Natural killer cell (primary cell): Measurements from ENCODE around the gene PRIMA1. TPM values are rescaled to one million over a fixed set of nuclear protein-coding genes. Genes with fewer than 3 reads are reported as not detected.

ENCODE experiments used
- ATAC-seq, 3 donors: fragments of 150-1000 bp in 2 of 3; fragments of 200-7000 bp in 1 of 3; cut with Tn5 transposase; 1 replicate in 1 of 3; 2 replicates in 2 of 3; pipeline ENCODE4 v1.10.0; 2021; ENCODE audit warnings: mild to moderate bottlenecking in 2 of 3, moderate library complexity in 2 of 3
- DNase-seq, 2 donors: peaks; one replicate each; pipeline versions ENCODE4 v3.0.0 to v3.0.0-alpha.2; 2013 to 2021; ENCODE audit warnings: mixed read lengths in 1 of 2
- H3K27ac ChIP-seq: one replicate; pipeline ENCODE4 v1.5.1; 2013; ENCODE audit warnings: mild to moderate bottlenecking, low read length
- H3K27me3 ChIP-seq: one replicate; pipeline ENCODE4 v1.6.1; 2013; ENCODE audit warnings: low read length; ENCODE audit not compliant: control insufficient read depth, insufficient read depth
- H3K36me3 ChIP-seq: one replicate; pipeline ENCODE4 v1.6.1; 2013; ENCODE audit warnings: low read length; ENCODE audit not compliant: control insufficient read depth, insufficient read depth
- H3K4me1 ChIP-seq: one replicate; pipeline ENCODE4 v1.6.1; 2013; ENCODE audit warnings: low read length; ENCODE audit not compliant: control insufficient read depth, insufficient read depth
- H3K4me3 ChIP-seq: one replicate; pipeline ENCODE4 v1.5.1; 2013; ENCODE audit warnings: low read length
- H3K9me3 ChIP-seq: one replicate; pipeline ENCODE4 v1.6.1; 2013; ENCODE audit warnings: low read length; ENCODE audit not compliant: control insufficient read depth, insufficient read depth
- H3K27ac Mint-ChIP-seq, 2 donors: one replicate each; pipeline ENCODE4 v1.8.0; 2022; ENCODE audit warnings: mild to moderate bottlenecking in 2 of 2, mixed read lengths in 2 of 2, moderate library complexity in 1 of 2
- H3K27me3 Mint-ChIP-seq, 2 donors: one replicate each; pipeline ENCODE4 v1.8.0; 2022; ENCODE audit warnings: low read depth in 2 of 2, mixed read lengths in 2 of 2
- H3K36me3 Mint-ChIP-seq: one replicate; pipeline ENCODE4 v1.8.0; 2022; ENCODE audit warnings: mixed read lengths
- H3K4me1 Mint-ChIP-seq, 2 donors: one replicate each; pipeline ENCODE4 v1.8.0; 2022; ENCODE audit warnings: mixed read lengths in 2 of 2
- H3K4me3 Mint-ChIP-seq: one replicate; pipeline ENCODE4 v1.8.0; 2022; ENCODE audit warnings: mild to moderate bottlenecking, moderate library complexity, mixed read lengths
- H3K9me3 Mint-ChIP-seq, 2 donors: one replicate each; pipeline ENCODE4 v1.8.0; 2022; ENCODE audit warnings: mixed read lengths in 2 of 2
- WGBS: methylation state at CpG from one replicate; pipeline ENCODE4 v1.1.7; 2013; ENCODE audit warnings: missing lambda C conversion rate; ENCODE audit not compliant: insufficient coverage; 5-methylcytosine and 5-hydroxymethylcytosine counted together
- intact Hi-C: fragments of 100-400 bp; cut with micrococcal nuclease; formaldehyde crosslinking; loops from one replicate; pipeline ENCODE4 v1.14.2; 2022
- total RNA-seq, 4 donors: library from RNA; stranded (reverse); fragments of 120-200 nt in 1 of 4; gene quantifications; one replicate each; pipeline versions ENCODE4 v1.2.3 to v1.2.4, GENCODE V29; 2013 to 2022
- TF ChIP-seq, protein P1 (sequence below): fragments of 200-600 bp; IDR thresholded peaks from one replicate; pipeline ENCODE4 v1.8.0; 2022; ENCODE audit warnings: antibody characterized with exemption

The PRIMA1 gene
- total RNA-seq, 3 donors from 2014 or later (not counting 1 experiment from before 2014, with no cell fraction given) = not detected

DNA sequence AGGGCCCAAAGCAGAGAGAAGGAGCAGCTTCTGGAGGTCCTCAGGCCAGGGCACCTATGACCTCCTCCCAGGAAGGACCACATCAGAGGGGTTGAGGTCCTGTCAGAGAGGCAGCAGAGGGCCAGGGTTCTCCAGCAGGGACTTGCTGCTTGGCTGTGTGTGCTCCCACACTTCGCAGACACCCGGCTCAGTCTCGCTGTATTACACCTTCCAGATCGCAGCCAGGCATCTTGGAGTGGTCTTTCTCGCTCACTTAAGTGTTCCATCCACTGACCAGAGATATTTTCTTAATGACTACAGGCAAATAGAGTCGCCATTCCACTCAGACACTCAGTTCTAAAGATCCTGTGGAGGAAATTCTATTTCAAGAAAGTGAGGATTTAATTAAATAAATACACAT, 84.3 kb downstream of the PRIMA1 start:
- H3K36me3 Mint-ChIP-seq = no peaks in the 10 kb centered on the region
- H3K9me3 ChIP-seq = no peaks in the 10 kb centered on the region
- H3K27me3 ChIP-seq = peaks cover 4% of the 10 kb centered on the region
- H3K4me1 ChIP-seq = no peaks in the 10 kb centered on the region
- H3K36me3 ChIP-seq = no peaks in the 10 kb centered on the region
- ATAC-seq = no peak
- TF ChIP-seq, protein P1, sequence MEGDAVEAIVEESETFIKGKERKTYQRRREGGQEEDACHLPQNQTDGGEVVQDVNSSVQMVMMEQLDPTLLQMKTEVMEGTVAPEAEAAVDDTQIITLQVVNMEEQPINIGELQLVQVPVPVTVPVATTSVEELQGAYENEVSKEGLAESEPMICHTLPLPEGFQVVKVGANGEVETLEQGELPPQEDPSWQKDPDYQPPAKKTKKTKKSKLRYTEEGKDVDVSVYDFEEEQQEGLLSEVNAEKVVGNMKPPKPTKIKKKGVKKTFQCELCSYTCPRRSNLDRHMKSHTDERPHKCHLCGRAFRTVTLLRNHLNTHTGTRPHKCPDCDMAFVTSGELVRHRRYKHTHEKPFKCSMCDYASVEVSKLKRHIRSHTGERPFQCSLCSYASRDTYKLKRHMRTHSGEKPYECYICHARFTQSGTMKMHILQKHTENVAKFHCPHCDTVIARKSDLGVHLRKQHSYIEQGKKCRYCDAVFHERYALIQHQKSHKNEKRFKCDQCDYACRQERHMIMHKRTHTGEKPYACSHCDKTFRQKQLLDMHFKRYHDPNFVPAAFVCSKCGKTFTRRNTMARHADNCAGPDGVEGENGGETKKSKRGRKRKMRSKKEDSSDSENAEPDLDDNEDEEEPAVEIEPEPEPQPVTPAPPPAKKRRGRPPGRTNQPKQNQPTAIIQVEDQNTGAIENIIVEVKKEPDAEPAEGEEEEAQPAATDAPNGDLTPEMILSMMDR = no peak
- H3K27me3 Mint-ChIP-seq = peaks cover 16 to 42% of the 10 kb centered on the region in 2 donors
- no peak overlapping the region for H3K27ac ChIP-seq
- no peak overlapping the region for H3K4me3 Mint-ChIP-seq
- peaks cover 5 to 6% of the 10 kb centered on the region in 2 donors for H3K9me3 Mint-ChIP-seq
- H3K4me3 ChIP-seq = no peak overlapping the region
- intact Hi-C loops = no loop called here
- 92% methylated on average over 5 of the region's 6 CpGs for WGBS
- no peak for DNase-seq
- no peaks in the 10 kb centered on the region for H3K4me1 Mint-ChIP-seq
- H3K27ac Mint-ChIP-seq = no peak overlapping the region

DNA sequence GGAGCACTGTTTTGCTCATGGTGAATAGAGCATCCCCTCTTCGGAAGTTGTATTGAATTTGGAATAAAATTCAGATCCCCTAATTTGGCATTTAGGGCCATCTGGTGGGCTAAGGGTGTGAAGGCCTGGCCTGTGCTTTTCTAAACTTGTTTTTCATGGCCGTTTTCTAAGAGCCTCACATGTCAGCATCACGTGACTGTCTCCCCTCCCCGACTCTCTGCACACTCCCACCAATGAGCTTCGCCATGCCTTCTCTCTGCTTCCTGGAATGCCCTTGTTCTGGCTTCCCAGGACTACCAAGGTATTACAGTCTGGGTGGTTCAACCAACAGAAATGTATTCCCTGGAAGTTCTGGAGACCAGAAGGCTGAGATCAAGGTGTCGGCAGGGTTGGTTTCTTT, 85.3 kb downstream of the PRIMA1 start:
- TF ChIP-seq, protein P1 = no peak

DNA sequence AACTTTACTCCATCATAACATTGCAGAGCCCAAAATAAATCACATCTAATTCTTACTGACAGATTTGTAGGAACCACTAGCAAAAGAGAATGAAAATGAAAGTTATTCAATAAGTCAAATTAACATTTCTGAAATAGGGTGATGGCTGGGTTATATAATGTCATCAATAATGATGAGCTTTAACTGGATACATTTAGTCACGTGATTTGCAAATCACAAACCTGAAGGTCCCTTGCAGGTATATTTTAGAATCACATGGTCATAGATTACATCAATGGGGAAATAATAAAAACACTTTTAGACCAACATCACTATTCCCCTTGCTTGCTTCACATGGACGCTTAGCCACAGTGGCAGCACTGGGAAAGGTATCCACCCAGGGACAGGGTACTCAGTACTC, 86.7 kb downstream of the PRIMA1 start:
- peaks cover 16 to 43% of the 10 kb centered on the region in 2 donors for H3K27me3 Mint-ChIP-seq
- Histone ChIP-seq H3K36me3 (no peaks in the 10 kb centered on the region), H3K27ac (no peak overlapping the region), H3K4me1 (no peaks in the 10 kb centered on the region), H3K4me3 (no peak overlapping the region), H3K9me3 (no peaks in the 10 kb centered on the region), H3K27me3 (peaks cover 4% of the 10 kb centered on the region)
- H3K27ac Mint-ChIP-seq = no peak overlapping the region
- no peak overlapping the region for H3K4me3 Mint-ChIP-seq
- intact Hi-C loops = no loop called here
- peaks cover 7% of the 10 kb centered on the region in 2 donors for H3K9me3 Mint-ChIP-seq
- no peaks in the 10 kb centered on the region for H3K36me3 Mint-ChIP-seq
- no peak for DNase-seq
- no peak for ATAC-seq
- TF ChIP-seq, protein P1 = no peak
- WGBS = 79% methylated on average over 2 of the region's 2 CpGs
- no peaks in the 10 kb centered on the region for H3K4me1 Mint-ChIP-seq

More for the DNA sequence above, 85.3 kb downstream of the PRIMA1 start:
- no peaks in the 10 kb centered on the region for H3K9me3 ChIP-seq
- H3K4me3 Mint-ChIP-seq = no peak overlapping the region
- peaks cover 7% of the 10 kb centered on the region in 2 donors for H3K9me3 Mint-ChIP-seq
- no peaks in the 10 kb centered on the region for H3K36me3 Mint-ChIP-seq
- no peak overlapping the region for H3K27ac Mint-ChIP-seq
- H3K27ac ChIP-seq = no peak overlapping the region
- intact Hi-C loops = no loop called here
- no peaks in the 10 kb centered on the region for H3K4me1 Mint-ChIP-seq
- no peak for ATAC-seq
- no peaks in the 10 kb centered on the region for H3K4me1 ChIP-seq
- H3K27me3 ChIP-seq = peaks cover 4% of the 10 kb centered on the region
- H3K27me3 Mint-ChIP-seq = peaks cover 16 to 43% of the 10 kb centered on the region in 2 donors
- no peak for DNase-seq
- WGBS = 78% methylated on average over 6 of the region's 6 CpGs
- no peak overlapping the region for H3K4me3 ChIP-seq
- H3K36me3 ChIP-seq = no peaks in the 10 kb centered on the region

DNA sequence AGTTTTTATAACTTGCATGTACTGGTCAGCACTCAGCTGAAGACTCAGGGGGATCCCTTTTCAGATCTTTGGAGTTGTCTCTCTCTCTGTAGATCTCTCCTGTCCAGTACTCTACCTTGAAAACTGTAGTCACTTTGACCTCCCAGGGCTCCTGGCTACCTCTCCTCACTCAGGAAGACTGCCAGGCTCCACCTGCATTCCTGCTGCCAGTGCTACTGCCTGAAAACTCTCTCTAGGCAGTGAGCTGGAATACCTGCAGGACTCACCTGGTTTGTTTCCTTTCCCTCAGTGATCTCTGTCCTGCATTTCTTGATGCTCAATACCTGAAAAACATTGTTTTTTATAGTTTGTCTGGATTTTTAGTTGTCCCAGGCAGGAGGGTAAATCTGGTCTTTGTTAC, 87.4 kb downstream of the PRIMA1 start:
- Histone ChIP-seq H3K36me3 (no peaks in the 10 kb centered on the region), H3K27me3 (peaks cover 4% of the 10 kb centered on the region), H3K27ac (no peak overlapping the region), H3K4me1 (no peaks in the 10 kb centered on the region), H3K9me3 (no peaks in the 10 kb centered on the region), H3K4me3 (no peak overlapping the region)
- H3K36me3 Mint-ChIP-seq = no peaks in the 10 kb centered on the region
- intact Hi-C loops = no loop called here
- H3K9me3 Mint-ChIP-seq = peaks cover 7% of the 10 kb centered on the region in 2 donors
- DNase-seq = no peak
- no peak for ATAC-seq
- no peak overlapping the region for H3K27ac Mint-ChIP-seq
- H3K27me3 Mint-ChIP-seq = peaks cover 18 to 43% of the 10 kb centered on the region in 2 donors
- TF ChIP-seq, protein P1 = no peak
- no peaks in the 10 kb centered on the region for H3K4me1 Mint-ChIP-seq
- H3K4me3 Mint-ChIP-seq = no peak overlapping the region
